Right kidney (tissue), 9 donors: Measurements from ENCODE around the gene MALAT1.
"Not testable (repeated sequence)": the region's sequence is repeated elsewhere in the genome, so short reads cannot be mapped to it uniquely, and the experiment has no call there.

Experiments used
- DNase-seq: peaks from one replicate; pipeline ENCODE4 v3.0.0-alpha.2; 2016
- long read RNA-seq, 8 donors: transcript quantifications; one replicate each; lab custom pipeline, GENCODE V29; 2026

Gene MALAT1
- long read RNA-seq, donor 1, full-length matches to known transcripts, result 2,454 of 2,454 reads
- long read RNA-seq, donor 1, partial matches to known transcripts, result 0 of 2,454 reads
- long read RNA-seq, donor 1, other reads (novel, unspliced or antisense), result 0 of 2,454 reads
- long read RNA-seq, donor 2, full-length matches to known transcripts, result 438 of 438 reads
- long read RNA-seq, donor 2, partial matches to known transcripts, result 0 of 438 reads
- long read RNA-seq, donor 2, other reads (novel, unspliced or antisense), result 0 of 438 reads
- long read RNA-seq, donor 3, full-length matches to known transcripts, result 2,181 of 2,181 reads
- long read RNA-seq, donor 3, partial matches to known transcripts, result 0 of 2,181 reads
- long read RNA-seq, donor 3, other reads (novel, unspliced or antisense), result 0 of 2,181 reads
- long read RNA-seq, donor 4, full-length matches to known transcripts, result 4,240 of 4,240 reads
- long read RNA-seq, donor 4, partial matches to known transcripts, result 0 of 4,240 reads
- long read RNA-seq, donor 4, other reads (novel, unspliced or antisense), result 0 of 4,240 reads
- long read RNA-seq, donor 5, full-length matches to known transcripts, result 1,918 of 1,918 reads
- long read RNA-seq, donor 5, partial matches to known transcripts, result 0 of 1,918 reads
- long read RNA-seq, donor 5, other reads (novel, unspliced or antisense), result 0 of 1,918 reads
- long read RNA-seq, donor 6, full-length matches to known transcripts, result 1,424 of 1,424 reads
- long read RNA-seq, donor 6, partial matches to known transcripts, result 0 of 1,424 reads
- long read RNA-seq, donor 6, other reads (novel, unspliced or antisense), result 0 of 1,424 reads
- long read RNA-seq, donor 7, full-length matches to known transcripts, result 2,152 of 2,152 reads
- long read RNA-seq, donor 7, partial matches to known transcripts, result 0 of 2,152 reads
- long read RNA-seq, donor 7, other reads (novel, unspliced or antisense), result 0 of 2,152 reads
- long read RNA-seq, donor 8, full-length matches to known transcripts, result 3,050 of 3,056 reads
- long read RNA-seq, donor 8, partial matches to known transcripts, result 6 of 3,056 reads
- long read RNA-seq, donor 8, other reads (novel, unspliced or antisense), result 0 of 3,056 reads

- DNase-seq, result peak; percentile 36
Observed at GRCh38 chr11:65498977-65499712, at the start of gene MALAT1. TSS of gene MALAT1 (plus strand) at chr11:65499045.

GRCh38 chr11:65451301-65451700, 47.5 kb upstream of the MALAT1 start:
- DNase-seq, result not testable (repeated sequence)

GRCh38 chr11:65452259-65452658, 46.6 kb upstream of the MALAT1 start:
- DNase-seq, result not testable (repeated sequence)

- no peak for DNase-seq
Observed at GRCh38 chr11:65452806-65453490, 45.9 kb upstream of the MALAT1 start.

GRCh38 chr11:65454311-65454695, 44.5 kb upstream of the MALAT1 start:
- DNase-seq, result no peak

GRCh38 chr11:65454696-65455456, 44.0 kb upstream of the MALAT1 start:
- DNase-seq, result peak; percentile 92

DNA sequence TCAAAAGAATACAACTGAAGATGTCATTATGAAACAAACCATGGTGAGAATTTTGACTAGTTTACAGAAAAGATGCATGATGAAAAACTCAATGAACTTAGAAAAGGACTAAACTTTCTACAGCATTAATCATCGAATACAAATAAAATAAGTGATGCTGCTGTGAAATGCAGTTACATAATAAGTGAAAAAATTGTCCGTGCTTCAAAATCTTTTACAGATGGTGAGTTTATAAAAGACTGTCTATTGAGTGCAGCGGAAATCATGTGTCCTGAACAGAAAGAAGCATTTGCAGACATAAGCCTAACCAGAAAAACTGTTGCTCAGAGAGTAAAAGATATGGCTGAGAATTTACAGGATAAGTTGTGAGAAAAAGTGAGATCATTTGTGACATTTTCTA, 42.4 kb upstream of the MALAT1 start:
- DNase-seq, result no peak

DNA sequence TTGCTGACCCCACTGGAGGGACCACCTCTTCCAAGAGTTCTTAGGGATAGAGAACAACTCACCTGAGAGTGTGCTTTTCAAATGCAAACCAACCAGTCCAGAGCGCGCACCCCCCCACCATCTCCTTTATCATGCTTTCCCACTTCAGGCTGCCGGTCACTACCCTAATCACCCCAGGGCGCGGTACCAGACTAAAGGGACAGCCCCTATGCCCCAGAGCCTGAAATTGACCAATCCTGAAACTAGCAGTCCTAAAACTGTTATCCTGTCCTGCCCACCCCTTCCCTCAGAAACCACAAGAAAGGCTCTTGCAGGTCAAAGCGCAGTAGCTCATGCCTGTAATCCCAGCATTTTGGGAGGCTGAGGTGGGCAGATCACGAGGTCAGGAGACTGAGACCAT, 39.3 kb upstream of the MALAT1 start:
- DNase-seq, result no peak

DNA sequence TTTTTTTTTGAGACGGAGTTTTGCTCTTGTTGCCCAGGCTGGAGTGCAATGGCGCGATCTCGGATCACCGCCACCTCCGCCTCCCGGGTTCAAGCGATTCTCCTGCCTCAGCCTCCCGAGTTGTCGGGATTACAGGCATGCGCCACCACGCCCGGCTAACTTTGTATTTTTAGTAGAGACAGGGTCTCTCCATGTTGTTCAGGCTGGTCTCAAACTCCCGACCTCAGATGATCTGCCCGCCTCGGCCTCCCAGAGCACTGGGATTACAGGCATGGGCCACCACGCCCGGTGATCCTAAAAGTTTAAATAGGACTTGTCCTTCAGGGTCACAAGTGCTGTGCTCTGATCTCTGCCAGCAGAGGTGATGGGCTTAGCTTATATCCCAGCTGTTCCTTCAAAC, 33.4 kb upstream of the MALAT1 start:
- DNase-seq, result not testable (repeated sequence)

GRCh38 chr11:65467306-65467705, 31.5 kb upstream of the MALAT1 start:
- not testable (repeated sequence) for DNase-seq

- DNase-seq, result no peak
Observed at GRCh38 chr11:65468874-65469333, 29.9 kb upstream of the MALAT1 start.

DNA sequence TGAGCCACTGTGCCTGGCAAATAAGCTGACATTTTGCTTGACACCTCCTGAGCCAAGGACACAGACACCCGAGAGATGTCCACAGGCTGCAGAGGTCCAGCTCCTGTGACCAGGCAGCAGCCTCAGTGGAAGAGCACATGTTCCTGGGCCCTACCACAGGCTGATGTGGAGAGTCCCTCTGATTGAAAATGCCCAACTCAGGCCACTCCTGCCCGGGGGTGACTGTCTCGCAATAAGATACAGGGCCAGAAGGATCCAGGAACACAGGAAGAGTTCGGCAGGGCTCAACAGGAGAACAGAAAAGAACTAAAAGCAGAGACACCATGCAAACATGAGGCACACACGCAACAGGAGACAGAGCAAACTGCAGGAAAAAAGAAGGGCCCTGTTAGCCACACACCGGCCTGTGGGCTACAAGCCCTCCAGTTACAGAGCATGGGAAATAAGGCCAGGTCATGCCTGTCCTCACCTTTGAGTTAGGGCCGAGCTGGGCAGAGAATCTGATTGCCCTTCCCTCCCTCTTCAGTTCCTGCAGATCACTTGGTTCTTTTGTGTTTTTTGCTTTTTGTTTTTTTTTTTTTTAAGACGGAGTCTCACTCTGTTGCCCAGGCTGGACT, 28.3 kb upstream of the MALAT1 start:
- no peak for DNase-seq

GRCh38 chr11:65471447-65471891, 27.4 kb upstream of the MALAT1 start:
- DNase-seq, result no peak

- not testable (repeated sequence) for DNase-seq
Observed at GRCh38 chr11:65472588-65473277, 26.1 kb upstream of the MALAT1 start.

DNA sequence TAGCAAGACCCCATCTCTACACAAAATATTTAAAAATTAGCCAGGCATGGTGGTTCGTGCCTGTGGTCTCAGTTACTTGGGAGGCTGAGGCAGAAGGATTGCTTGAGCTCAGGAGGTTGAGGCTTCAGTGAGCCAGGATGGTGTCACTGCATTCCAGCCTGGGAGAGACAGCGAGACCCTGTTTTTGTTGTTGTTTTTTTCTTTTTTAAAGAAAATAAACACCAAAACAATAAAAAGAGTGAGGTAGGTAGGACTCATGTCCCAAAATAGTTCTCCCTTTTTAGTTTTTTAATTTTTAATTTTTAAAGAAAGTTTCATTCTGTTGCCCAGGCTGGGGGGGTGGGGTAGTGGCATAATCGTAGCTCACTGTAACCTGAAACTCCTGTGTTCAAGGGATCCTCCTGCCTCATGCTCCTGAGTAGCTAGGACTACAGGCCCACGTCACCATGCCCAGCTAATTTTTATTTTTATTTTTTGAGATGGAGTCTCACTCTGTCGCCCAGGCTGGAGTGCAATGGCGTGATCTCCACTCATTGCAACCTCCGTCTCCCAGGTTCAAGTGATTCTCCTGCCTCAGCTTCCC, 25.5 kb upstream of the MALAT1 start:
- DNase-seq, result no peak

GRCh38 chr11:65474864-65475263, 24.0 kb upstream of the MALAT1 start:
- DNase-seq, result no peak

DNA sequence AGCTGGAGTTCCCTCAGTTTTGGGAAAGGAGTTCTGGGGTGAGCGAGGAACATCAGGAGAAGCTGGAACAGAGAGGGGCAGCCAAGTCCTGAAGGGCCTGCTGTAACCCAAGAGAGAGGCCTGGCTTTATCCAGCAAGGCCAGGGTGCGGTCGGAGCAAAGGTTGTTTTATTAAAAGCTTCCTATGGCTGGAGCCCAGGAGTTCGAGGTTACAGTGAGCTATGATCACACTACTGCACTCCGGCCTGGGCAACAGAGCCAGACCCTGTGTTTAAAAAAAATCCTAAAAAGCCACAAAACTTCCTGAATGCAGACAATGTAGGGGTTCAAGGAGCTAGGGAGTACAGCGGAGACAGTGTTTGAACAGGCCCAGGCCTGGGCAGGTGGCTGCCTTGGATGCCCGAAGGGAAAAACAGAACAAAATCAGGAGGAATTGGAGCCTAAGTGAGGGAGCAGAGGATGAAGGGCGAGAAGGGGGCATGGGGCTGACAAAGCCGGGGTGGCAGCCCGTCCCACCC, 22.2 kb upstream of the MALAT1 start:
- no peak for DNase-seq

GRCh38 chr11:65477149-65477965, 21.5 kb upstream of the MALAT1 start:
- DNase-seq, result peak; percentile 97
